Measurements from ENCODE around the gene PSD4. TPM values are rescaled to one million over a fixed set of nuclear protein-coding genes. Genes with fewer than 3 reads are reported as not detected.

PSD4 gene
- total RNA-seq, 1 donor: 47.2 TPM

DNA sequence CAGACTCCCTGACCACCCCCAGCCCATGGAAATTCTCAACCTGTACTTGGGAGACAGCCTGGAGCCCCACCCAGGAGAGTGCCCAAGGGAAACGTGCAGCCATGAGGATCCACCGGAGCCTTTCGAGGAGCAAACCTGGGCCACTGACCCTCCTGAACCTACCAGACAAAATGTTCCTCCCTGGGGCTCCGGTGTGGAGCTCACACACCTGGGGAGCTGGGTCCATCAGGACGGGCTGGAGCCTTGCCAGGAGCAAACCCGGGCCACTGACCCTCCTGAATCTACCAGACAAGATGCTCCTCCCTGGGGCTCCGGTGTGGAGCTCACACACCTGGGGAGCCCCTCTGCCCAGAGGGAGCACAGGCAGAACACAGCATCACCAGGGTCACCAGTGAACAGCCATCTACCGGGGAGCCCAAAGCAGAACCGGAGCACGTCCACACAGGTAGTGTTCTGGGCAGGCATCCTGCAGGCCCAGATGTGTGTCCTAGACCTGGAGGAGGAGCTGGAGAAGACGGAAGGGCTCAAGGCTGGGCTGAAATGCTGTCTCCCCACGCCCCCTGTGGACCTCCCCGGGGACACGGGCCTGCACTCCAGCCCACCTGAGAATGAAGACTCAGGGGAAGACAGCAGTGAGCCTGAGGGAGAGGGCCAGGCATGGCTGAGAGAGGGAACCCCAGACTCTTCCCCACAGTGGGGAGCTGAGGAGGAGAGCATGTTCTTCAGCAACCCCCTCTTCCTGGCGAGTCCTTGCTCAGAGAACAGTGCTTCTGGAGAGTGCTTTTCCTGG, 8.9 kb downstream of the PSD4 start:
- no peaks in the 10 kb centered on the region for H3K27me3 ChIP-seq (ENCODE audit: insufficient read depth, low read length)
- no peaks in the 10 kb centered on the region for H3K9me3 ChIP-seq (ENCODE audit: low read depth, low read length)
- peaks cover 98% of the 10 kb centered on the region for H3K4me1 ChIP-seq (ENCODE audit: insufficient read depth, low read length)
- H3K4me3 ChIP-seq (ENCODE audit: low read length): no peak overlapping the region

DNA sequence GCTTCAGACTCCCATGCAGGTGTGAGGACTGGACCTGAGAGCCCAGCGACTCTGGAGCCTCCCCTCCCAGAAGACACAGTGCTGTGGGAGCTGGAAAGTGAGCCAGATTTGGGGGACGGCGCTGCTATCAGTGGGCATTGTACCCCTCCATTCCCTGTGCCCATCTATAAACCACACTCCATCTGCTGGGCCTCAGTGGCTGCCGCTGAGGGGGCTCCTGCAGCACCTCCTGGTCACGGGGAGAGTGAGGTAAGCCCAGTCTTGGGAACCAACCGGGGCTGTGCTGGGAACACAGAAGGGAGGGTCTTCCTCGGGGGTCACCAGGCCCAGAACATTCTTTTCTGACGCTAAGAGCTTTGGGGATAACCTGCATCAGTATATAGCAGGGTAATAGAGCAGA, 9.5 kb downstream of the PSD4 start:
- Histone ChIP-seq H3K9me3 (ENCODE audit: low read depth, low read length) (no peaks in the 10 kb centered on the region), H3K4me3 (ENCODE audit: low read length) (no peak overlapping the region)

DNA sequence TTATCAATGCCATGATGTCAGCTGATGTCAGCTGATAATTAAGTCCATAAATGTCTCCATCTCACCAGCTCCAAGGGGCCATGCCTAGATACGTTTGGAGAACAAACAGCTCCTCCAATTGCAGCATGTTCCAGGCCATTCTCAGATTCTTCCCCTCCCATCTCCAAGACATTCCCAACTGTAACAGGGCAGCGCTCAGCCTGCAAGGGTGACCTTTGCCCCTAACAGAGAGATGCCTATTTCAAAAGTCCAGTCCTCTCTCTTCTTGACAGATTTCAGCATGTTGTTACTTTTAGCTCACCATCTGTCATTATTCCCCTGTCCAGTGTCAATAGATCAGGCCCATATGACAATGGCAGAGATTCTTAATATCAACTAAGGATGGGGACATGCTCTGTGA, 9.9 kb downstream of the PSD4 start:
- no peaks in the 10 kb centered on the region for H3K27me3 ChIP-seq (ENCODE audit: insufficient read depth, low read length)
- H3K4me3 ChIP-seq (ENCODE audit: low read length): no peak overlapping the region
- no peaks in the 10 kb centered on the region for H3K9me3 ChIP-seq (ENCODE audit: low read depth, low read length)
- peaks cover 95% of the 10 kb centered on the region for H3K4me1 ChIP-seq (ENCODE audit: insufficient read depth, low read length)

More for the DNA sequence above, 9.5 kb downstream of the PSD4 start:
- peaks cover 98% of the 10 kb centered on the region for H3K4me1 ChIP-seq (ENCODE audit: insufficient read depth, low read length)
- H3K27me3 ChIP-seq (ENCODE audit: insufficient read depth, low read length): no peaks in the 10 kb centered on the region

DNA sequence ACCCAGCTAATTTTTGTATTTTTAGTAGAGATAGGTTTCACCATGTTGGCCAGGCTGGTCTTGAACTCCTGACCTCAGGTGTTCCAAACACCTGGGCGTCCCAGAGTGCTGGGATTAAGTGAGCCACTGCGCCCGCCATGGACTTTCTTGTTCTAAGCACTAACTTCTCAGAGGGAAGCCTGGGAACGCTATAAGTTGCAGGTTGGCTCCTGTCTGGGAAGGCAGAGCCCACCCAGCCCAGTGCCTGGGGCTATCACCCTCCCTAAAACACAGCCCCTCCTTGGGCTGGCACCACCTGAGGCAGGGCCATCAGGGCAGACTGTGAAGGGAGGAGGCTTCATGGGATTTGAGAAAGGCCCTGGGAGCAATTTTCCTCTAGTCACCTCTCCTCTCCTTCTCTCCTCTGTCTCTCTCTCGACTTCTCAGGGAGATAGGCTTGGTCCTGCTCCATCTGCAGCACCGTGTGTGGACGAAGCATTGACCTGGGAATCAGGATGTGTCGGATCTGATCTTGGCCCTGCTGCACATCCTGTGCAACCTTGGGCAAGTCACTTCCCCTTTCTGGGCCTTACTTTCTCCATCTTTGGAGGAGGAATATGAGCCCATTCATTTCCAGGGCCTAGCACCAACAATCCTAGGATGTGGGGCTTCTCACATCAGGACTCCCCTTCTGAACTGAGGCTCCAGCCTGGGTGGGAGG, 10.9 kb downstream of the PSD4 start:
- Histone ChIP-seq H3K4me3 (ENCODE audit: low read length) (no peak overlapping the region), H3K9me3 (ENCODE audit: low read depth, low read length) (no peaks in the 10 kb centered on the region), H3K27me3 (ENCODE audit: insufficient read depth, low read length) (no peaks in the 10 kb centered on the region), H3K4me1 (ENCODE audit: insufficient read depth, low read length) (peaks cover 85% of the 10 kb centered on the region)

DNA sequence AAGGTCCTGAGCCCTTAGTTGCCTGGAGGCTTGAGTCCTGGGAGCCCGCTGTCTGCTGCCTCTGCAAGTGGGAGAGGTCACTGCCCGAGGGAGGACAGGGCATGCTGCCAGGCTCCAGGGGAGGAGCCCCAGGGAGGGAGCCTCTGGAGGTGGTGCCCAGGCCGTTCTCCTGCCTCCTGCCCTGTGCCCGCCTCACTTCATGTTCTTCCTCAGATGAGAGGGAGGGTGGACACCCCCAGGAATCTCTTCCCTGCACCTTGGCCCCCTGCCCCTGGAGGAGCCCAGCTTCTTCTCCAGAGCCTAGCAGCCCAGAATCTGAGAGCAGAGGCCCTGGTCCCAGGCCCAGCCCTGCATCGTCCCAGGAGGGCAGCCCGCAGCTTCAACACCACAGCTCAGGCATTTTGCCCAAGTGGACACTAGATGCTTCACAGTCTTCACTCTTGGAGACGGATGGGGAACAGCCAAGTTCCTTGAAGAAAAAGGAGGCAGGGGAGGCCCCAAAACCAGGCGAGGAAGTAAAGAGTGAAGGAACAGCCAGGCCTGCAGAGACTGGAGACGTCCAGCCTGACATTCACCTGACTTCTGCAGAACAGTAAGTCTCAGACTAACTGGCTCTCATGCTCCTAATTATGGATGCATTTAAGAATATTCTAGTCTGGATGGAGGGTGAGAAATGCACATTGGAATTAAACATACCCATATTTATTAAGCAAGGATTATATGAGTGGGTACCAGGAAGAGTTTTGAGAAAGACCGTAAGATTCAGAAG, 12.1 kb downstream of the PSD4 start:
- Histone ChIP-seq H3K27me3 (ENCODE audit: insufficient read depth, low read length) (no peaks in the 10 kb centered on the region), H3K4me3 (ENCODE audit: low read length) (no peak overlapping the region), H3K9me3 (ENCODE audit: low read depth, low read length) (no peaks in the 10 kb centered on the region), H3K4me1 (ENCODE audit: insufficient read depth, low read length) (peaks cover 83% of the 10 kb centered on the region)

DNA sequence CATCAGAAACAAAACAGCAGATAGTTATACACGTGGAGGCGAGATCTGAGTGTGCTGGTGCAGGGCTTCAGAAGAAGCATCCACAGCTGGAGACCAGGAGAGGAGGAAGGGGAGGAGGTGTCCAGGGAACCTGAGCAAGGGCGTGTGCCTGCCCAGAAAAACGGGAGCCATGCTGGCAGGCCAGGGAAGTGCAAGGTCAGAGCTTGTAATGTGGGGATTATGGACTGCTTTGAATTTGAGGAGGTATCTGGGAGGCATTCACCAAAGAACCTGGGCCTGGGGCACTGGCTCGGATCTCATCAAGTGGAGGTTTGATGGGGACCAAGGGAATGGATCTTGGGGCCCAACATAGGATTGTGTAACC, 12.6 kb downstream of the PSD4 start:
- H3K27me3 ChIP-seq (ENCODE audit: insufficient read depth, low read length): no peaks in the 10 kb centered on the region
- no peaks in the 10 kb centered on the region for H3K9me3 ChIP-seq (ENCODE audit: low read depth, low read length)
- H3K4me1 ChIP-seq (ENCODE audit: insufficient read depth, low read length): peaks cover 82% of the 10 kb centered on the region
- no peak overlapping the region for H3K4me3 ChIP-seq (ENCODE audit: low read length)

DNA sequence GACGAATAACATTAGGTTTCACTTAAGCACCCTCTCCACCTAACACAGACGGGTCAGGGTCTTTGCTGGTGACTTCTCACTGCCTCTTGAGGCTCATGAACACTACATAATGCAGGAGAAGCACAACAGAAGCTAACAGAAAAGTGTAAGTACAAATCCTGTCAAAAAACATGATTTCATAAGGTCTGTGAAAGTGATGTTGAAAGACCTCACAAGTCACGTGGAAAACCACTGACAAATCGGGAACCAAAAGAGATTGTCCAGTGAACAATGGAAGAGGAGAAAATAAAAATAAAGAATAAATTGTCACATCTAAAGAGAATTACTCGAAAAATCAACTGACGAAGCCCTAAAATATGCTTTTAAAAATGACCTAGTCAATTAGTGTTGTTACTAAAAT, 14.0 kb downstream of the PSD4 start:
- H3K4me3 ChIP-seq (ENCODE audit: low read length): no peak overlapping the region
- H3K9me3 ChIP-seq (ENCODE audit: low read depth, low read length): no peaks in the 10 kb centered on the region
- peaks cover 70% of the 10 kb centered on the region for H3K4me1 ChIP-seq (ENCODE audit: insufficient read depth, low read length)
- H3K27me3 ChIP-seq (ENCODE audit: insufficient read depth, low read length): no peaks in the 10 kb centered on the region

DNA sequence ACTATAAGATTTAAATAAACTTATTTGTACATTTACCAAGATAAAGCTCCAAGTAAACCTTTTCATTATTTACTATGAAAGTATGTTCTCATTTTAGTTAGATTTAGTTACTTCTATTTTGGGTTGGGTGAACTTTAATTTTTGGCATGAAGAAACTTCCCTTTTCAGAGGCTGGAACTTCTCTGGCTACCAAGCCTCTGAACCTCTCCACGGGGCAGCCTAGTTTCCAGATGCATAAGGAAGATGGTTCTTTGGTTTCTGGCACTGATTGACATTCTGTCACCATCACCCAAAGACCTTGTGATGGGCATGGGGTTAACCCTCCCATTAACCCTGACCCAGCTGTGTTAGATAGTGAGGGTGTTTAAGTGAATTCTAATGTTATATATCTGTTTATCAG, 17.1 kb downstream of the PSD4 start:
- Histone ChIP-seq H3K9me3 (ENCODE audit: low read depth, low read length) (no peaks in the 10 kb centered on the region), H3K4me3 (ENCODE audit: low read length) (no peak overlapping the region), H3K4me1 (ENCODE audit: insufficient read depth, low read length) (peaks cover 39% of the 10 kb centered on the region), H3K27me3 (ENCODE audit: insufficient read depth, low read length) (no peaks in the 10 kb centered on the region)

DNA sequence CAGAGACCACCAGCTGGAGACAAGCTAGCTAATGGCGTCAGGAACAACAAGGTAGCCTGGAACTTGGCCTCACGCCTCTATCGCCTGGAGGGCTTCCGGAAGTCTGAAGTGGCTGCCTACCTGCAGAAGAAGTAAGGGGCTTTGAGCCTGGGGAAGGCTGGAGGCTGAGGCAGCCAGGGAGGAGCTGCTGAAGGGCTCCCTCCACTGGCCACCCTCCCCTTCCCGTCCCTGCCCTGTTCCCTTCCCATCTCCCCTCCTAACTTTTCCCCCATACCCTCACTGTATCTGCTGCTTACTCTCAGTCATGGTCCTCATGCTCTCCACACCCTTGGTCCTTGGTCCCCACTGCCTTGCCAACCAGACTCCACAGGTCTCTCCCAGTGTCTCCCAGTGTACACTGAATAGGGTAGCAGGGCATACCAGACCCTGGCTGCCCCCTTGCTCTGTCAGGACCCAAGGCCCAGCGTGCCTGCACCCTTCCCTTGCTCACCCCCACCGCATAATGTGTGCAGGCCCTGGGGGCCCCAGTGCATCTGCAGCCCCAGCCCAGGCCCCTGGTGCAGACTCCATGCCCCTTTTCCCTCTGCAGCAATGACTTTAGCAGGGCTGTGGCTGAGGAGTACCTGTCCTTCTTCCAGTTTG, 18.8 kb downstream of the PSD4 start:
- Histone ChIP-seq H3K4me1 (ENCODE audit: insufficient read depth, low read length) (peaks cover 22% of the 10 kb centered on the region), H3K4me3 (ENCODE audit: low read length) (no peak overlapping the region), H3K9me3 (ENCODE audit: low read depth, low read length) (no peaks in the 10 kb centered on the region), H3K27me3 (ENCODE audit: insufficient read depth, low read length) (no peaks in the 10 kb centered on the region)

DNA sequence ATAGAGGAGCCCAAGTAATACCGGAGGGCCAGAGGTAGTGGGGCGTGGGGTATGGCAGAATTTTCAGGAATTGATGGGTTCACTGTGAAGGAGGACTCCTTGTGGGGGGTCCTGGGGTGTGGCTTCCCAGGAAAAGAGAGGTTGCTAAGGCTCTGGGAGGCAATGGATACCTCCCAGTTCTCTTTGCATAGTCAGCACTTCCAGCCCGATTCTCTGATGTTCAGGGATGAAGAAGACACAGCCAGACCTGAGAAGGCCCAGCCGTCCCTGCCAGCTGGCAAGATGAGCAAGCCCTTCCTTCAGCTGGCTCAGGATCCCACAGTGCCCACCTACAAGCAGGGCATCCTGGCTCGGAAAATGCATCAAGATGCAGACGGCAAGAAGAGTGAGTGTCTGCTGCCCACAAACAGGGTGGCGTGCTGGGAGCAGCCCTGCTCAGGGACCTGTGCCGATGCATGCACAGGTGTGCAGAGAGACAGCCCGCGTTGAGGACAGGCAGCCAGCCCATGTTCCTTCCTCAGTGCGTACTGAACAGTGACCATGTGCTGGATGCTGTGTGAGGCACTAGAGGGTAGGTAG, 22.2 kb downstream of the PSD4 start:
- no peaks in the 10 kb centered on the region for H3K9me3 ChIP-seq (ENCODE audit: low read depth, low read length)
- H3K4me3 ChIP-seq (ENCODE audit: low read length): no peak overlapping the region
- H3K4me1 ChIP-seq (ENCODE audit: insufficient read depth, low read length): peaks cover 10% of the 10 kb centered on the region
- no peaks in the 10 kb centered on the region for H3K27me3 ChIP-seq (ENCODE audit: insufficient read depth, low read length)

DNA sequence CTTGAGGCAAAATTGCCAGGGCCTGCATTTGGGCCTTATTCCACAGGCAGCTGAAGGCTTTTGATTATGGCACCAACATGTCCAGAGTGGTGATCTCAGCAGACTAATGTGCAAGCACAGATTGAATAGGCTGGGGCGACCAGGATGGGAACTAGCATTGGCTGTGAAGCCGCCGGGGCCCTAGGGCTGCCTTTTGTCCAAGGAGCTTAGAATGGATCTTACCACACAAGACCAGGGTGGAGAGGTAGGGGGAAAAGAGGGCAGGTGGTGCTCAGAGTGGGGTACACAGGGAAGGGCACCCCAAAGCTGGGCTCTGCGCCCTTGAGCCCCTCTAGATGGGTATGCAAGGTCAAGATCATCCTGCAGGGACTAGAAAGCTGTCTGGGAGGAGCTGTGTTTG, 23.1 kb downstream of the PSD4 start:
- Histone ChIP-seq H3K4me1 (ENCODE audit: insufficient read depth, low read length) (peaks cover 7% of the 10 kb centered on the region), H3K9me3 (ENCODE audit: low read depth, low read length) (no peaks in the 10 kb centered on the region), H3K4me3 (ENCODE audit: low read length) (no peak overlapping the region), H3K27me3 (ENCODE audit: insufficient read depth, low read length) (no peaks in the 10 kb centered on the region)

DNA sequence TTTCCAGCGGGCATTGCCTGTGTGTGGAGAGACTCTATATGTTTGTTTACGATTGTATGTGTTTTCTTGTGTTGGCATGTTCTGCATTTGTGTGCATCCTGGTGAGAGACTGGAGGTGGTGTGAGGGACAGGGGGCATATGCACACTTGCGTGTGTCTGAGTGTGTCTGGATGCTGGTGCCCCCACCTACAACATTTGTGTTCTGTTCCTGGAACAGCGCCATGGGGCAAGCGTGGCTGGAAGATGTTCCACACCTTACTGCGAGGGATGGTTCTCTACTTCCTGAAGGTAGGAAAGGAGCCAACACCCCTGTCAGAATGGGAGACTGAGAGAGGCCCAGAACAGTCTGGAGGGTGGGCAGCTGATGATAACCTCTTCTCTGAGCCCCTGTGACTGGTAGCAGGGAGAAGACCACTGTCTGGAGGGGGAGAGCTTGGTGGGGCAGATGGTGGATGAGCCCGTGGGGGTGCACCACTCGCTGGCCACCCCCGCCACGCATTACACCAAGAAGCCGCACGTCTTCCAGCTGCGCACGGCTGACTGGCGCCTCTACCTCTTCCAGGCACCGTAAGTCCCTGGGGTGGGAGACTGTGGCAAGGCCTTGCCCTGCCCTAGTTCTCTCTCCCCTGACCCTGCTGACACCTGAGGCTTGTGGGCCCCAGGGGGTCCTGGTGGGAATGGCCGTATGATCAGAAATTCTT, 23.7 kb downstream of the PSD4 start:
- H3K27me3 ChIP-seq (ENCODE audit: insufficient read depth, low read length): no peaks in the 10 kb centered on the region
- H3K4me1 ChIP-seq (ENCODE audit: insufficient read depth, low read length): peaks cover 7% of the 10 kb centered on the region
- no peak overlapping the region for H3K4me3 ChIP-seq (ENCODE audit: low read length)
- H3K9me3 ChIP-seq (ENCODE audit: low read depth, low read length): no peaks in the 10 kb centered on the region

DNA sequence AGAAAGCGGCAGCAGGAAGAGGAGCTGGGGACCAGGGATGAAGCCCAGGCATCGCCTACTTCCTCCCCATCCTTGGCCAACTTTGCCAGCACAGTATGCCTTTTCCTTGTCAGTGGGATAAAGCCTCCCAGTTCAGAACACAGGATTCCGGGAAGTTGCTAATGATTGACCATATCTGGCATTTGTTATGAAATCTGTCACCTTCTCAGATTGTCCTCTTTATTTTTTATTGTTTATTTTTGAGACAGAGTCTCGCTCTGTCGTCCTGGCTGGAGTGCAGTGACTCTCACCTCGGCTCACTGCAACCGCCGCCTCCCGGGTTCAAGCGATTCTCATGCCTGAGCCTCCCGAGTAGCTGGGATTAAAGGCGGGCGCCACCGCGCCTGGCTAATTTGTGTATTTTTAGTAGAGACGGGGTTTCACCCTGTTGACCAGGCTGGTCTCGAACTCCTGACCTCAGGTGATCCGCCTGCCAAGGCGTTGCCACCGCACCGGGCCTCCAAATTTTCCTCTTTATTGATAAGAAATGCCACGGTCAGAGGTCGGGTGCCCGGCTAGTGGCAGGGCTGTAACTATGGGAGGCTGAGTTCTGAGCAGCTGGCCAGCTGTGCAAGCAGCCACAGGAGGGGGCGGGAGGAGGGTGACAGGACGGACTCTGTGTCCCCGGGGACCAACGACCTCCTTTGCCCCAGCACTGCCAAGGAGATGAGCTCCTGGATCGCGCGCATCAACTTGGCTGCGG, 24.4 kb downstream of the PSD4 start:
- H3K27me3 ChIP-seq (ENCODE audit: insufficient read depth, low read length): no peaks in the 10 kb centered on the region
- peaks cover 7% of the 10 kb centered on the region for H3K4me1 ChIP-seq (ENCODE audit: insufficient read depth, low read length)
- no peak overlapping the region for H3K4me3 ChIP-seq (ENCODE audit: low read length)
- no peaks in the 10 kb centered on the region for H3K9me3 ChIP-seq (ENCODE audit: low read depth, low read length)

Measured in mononuclear cell (primary cell).